SK-N-MC (cell line): ENCODE results near the gene TCIRG1.

Source experiments
- DNase-seq: peaks from one replicate; pipeline ENCODE4 v3.0.0-alpha.2; 2011; ENCODE audit warnings: low read depth, low spot score
- H3K27ac ChIP-seq: fragments of 200-600 bp; sonication (generic); 2 replicates; pipeline ENCODE4 v1.5.1; 2016; ENCODE audit warnings: mixed run types
- H3K36me3 ChIP-seq: fragments of 200-600 bp; sonication (generic); 2 replicates; pipeline ENCODE4 v1.6.1; 2017; ENCODE audit warnings: antibody characterized with exemption, low read length, mixed read lengths; ENCODE audit not compliant: insufficient read depth
- H3K4me3 ChIP-seq: fragments of 200-600 bp; sonication (generic); 2 replicates; pipeline ENCODE4 v1.5.1; 2016
- H3K9ac ChIP-seq: fragments of 200-600 bp; sonication (generic); 2 replicates; pipeline ENCODE4 v1.8.0; 2017; ENCODE audit warnings: mixed run types, mixed read lengths; ENCODE audit not compliant: insufficient read length
- H3K9me3 ChIP-seq: fragments of 200-600 bp; sonication (generic); 2 replicates; pipeline ENCODE4 v1.6.1; 2017; ENCODE audit warnings: low read depth, mild to moderate bottlenecking, antibody characterized with exemption, low read length, moderate library complexity, mixed read lengths
- EZH2 ChIP-seq: fragments of 200-600 bp; sonication (generic); IDR thresholded peaks from one replicate; pipeline ENCODE4 v1.6.1; 2017; ENCODE audit warnings: antibody characterized with exemption
- FOXP2 ChIP-seq: optimal IDR thresholded peaks from 2 replicates; pipeline ENCODE3; 2011; ENCODE audit warnings: mild to moderate bottlenecking, moderate library complexity; ENCODE audit not compliant: insufficient read depth; ENCODE audit errors: extremely low read length, control extremely low read depth
- POLR2AphosphoS5 ChIP-seq: IDR thresholded peaks from 2 replicates; pipeline ENCODE4 v1.6.1; 2012; ENCODE audit warnings: mild to moderate bottlenecking, low read depth, low read length, borderline replicate concordance

The TCIRG1 gene

GRCh38 chr11:68044145-68044813, 5.5 kb downstream of the TCIRG1 start:
- Histone ChIP-seq H3K9me3 (no peaks in the 10 kb centered on the region), H3K4me3 (no peak overlapping the region), H3K9ac (no peak overlapping the region), H3K36me3 (no peaks in the 10 kb centered on the region), H3K27ac (no peak overlapping the region)
- TF ChIP-seq EZH2, result no peak
- TF ChIP-seq FOXP2, result no peak
- no peak for TF ChIP-seq POLR2AphosphoS5
- DNase-seq, result no peak

- Histone ChIP-seq H3K4me3 (no peak overlapping the region), H3K9me3 (no peaks in the 10 kb centered on the region), H3K36me3 (no peaks in the 10 kb centered on the region), H3K27ac (no peak overlapping the region), H3K9ac (no peak overlapping the region)
- TF ChIP-seq EZH2, result no peak
- TF ChIP-seq POLR2AphosphoS5, result no peak
- no peak for TF ChIP-seq FOXP2
- DNase-seq, result no peak
These were observed 6.1 kb downstream of the TCIRG1 start for GRCh38 chr11:68044898-68045351.

- H3K36me3 ChIP-seq, result no peaks in the 10 kb centered on the region
These were observed 8.8 kb downstream of the TCIRG1 start for GRCh38 chr11:68047437-68048290.

GRCh38 chr11:68048681-68049508, 10.1 kb downstream of the TCIRG1 start:
- TF ChIP-seq EZH2 (no peak), FOXP2 (no peak), POLR2AphosphoS5 (no peak)
- no peak for DNase-seq
- Histone ChIP-seq H3K36me3 (no peaks in the 10 kb centered on the region), H3K9me3 (no peaks in the 10 kb centered on the region), H3K9ac (no peak overlapping the region), H3K27ac (no peak overlapping the region), H3K4me3 (no peak overlapping the region)

More at GRCh38 chr11:68047437-68048290, 8.8 kb downstream of the TCIRG1 start:
- H3K4me3 ChIP-seq, result no peak overlapping the region
- H3K9ac ChIP-seq, result no peak overlapping the region
- no peaks in the 10 kb centered on the region for H3K9me3 ChIP-seq
- TF ChIP-seq EZH2, result no peak
- TF ChIP-seq FOXP2, result no peak
- TF ChIP-seq POLR2AphosphoS5, result no peak
- no peak overlapping the region for H3K27ac ChIP-seq
- no peak for DNase-seq

GRCh38 chr11:68049509-68050370, 10.9 kb downstream of the TCIRG1 start:
- H3K36me3 ChIP-seq, result no peaks in the 10 kb centered on the region
- H3K9me3 ChIP-seq, result no peaks in the 10 kb centered on the region
- no peak overlapping the region for H3K9ac ChIP-seq
- no peak for TF ChIP-seq EZH2
- TF ChIP-seq POLR2AphosphoS5, result no peak
- TF ChIP-seq FOXP2, result no peak
- H3K27ac ChIP-seq, result no peak overlapping the region
- no peak for DNase-seq
- no peak overlapping the region for H3K4me3 ChIP-seq

- Histone ChIP-seq H3K27ac (no peak overlapping the region), H3K4me3 (no peak overlapping the region), H3K9ac (no peak overlapping the region), H3K36me3 (no peaks in the 10 kb centered on the region), H3K9me3 (no peaks in the 10 kb centered on the region)
- TF ChIP-seq FOXP2 (no peak), POLR2AphosphoS5 (no peak), EZH2 (no peak)
- no peak for DNase-seq
These were observed 11.6 kb downstream of the TCIRG1 start for GRCh38 chr11:68050371-68050841.
